GM10266 (cell line): ENCODE data around the gene CENPQ.
"Not testable (repeated sequence)": the region's sequence is repeated elsewhere in the genome, so short reads cannot be mapped to it uniquely, and the experiment has no call there.

Source experiments
- DNase-seq: peaks from one replicate; pipeline ENCODE4 v3.0.0; 2012; ENCODE audit errors: extremely low spot score
- TF ChIP-seq, protein P1 (sequence below): IDR thresholded peaks from 2 replicates; pipeline ENCODE4 v1.5.1; 2012; ENCODE audit warnings: mild to moderate bottlenecking, low read depth; ENCODE audit not compliant: control insufficient read depth, insufficient read depth; ENCODE audit errors: missing control alignments

The CENPQ gene

GRCh38 chr6:49479308-49479970, 16.3 kb downstream of the CENPQ start:
- TF ChIP-seq, protein P1, sequence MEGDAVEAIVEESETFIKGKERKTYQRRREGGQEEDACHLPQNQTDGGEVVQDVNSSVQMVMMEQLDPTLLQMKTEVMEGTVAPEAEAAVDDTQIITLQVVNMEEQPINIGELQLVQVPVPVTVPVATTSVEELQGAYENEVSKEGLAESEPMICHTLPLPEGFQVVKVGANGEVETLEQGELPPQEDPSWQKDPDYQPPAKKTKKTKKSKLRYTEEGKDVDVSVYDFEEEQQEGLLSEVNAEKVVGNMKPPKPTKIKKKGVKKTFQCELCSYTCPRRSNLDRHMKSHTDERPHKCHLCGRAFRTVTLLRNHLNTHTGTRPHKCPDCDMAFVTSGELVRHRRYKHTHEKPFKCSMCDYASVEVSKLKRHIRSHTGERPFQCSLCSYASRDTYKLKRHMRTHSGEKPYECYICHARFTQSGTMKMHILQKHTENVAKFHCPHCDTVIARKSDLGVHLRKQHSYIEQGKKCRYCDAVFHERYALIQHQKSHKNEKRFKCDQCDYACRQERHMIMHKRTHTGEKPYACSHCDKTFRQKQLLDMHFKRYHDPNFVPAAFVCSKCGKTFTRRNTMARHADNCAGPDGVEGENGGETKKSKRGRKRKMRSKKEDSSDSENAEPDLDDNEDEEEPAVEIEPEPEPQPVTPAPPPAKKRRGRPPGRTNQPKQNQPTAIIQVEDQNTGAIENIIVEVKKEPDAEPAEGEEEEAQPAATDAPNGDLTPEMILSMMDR: no peak
- DNase-seq: no peak

DNA sequence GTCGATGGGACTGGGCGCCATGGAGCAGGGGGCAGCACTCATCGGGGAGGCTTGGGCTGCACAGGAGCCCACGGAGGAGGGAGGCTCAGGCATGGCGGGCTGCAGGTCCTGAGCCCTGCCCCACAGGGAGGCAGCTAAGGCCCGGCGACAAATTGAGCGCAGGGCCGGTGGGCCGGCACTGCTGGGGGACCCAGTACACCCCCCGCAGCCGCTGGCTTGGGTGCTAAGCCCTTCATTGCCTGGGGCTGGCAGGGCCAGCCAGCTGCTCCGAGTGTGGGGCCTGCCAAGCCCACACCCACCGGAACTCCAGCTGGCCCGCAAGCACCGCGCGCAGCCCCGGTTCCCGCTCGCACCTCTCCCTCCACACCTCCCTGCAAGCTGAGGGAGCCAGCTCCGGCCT, 18.7 kb downstream of the CENPQ start:
- DNase-seq: not testable (repeated sequence)

DNA sequence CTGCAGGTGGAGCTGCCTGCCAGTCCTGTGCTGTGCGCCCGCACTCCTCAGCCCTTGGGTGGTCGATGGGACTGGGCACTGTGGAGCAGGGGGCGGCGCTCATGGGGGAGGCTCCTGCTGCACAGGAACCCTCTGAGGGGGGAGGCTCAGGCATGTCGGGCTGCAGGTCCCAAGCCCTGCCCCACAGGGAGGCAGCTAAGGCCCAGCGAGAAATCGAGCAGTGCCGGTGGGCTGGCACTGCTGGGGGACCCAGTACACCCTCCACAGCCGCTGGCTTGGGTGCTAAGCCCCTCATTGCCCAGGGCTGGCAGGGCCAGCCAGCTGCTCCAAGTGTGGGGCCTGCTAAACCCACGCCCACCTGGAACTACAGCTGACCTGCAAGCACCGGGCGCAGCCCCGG, 20.2 kb downstream of the CENPQ start:
- DNase-seq: not testable (repeated sequence)

DNA sequence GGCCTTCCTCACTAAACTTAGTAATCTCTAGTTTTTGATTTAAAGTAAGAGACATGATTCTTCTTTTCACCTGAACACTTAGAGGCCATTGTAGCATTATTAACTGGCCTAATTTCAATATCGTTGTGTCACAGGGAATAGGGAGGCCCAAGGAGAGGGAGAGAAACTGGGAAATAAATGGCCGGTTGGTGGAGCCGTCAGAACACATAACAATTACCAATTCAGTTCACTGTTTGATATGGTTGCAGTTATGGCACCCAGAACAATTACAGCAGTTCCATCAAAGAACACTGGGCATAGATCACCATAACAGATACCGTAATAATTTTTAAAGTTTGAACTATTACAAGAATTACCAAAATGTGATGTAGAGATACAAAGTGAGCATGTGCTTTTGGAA, 27.5 kb downstream of the CENPQ start:
- TF ChIP-seq, protein P1: no peak
- no peak for DNase-seq

DNA sequence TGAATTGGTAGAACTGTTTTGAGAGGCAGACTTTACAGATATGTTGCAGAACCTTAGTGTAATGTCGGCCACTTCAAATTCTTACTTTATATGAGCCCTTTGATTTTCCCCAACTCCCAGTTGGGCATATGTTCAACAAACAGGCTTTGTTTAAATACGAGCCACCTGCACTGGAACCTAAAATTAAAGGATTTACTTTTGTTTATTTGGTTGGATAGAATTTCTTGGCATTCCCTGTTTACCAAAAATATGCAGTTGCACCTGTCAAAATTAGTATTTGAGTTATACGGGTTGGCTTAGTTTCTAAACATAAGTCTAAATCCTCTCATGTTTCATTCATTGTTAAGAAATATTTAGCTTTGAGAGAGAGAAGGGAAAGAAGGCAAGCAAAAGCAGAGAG, 34.1 kb downstream of the CENPQ start:
- TF ChIP-seq, protein P1: no peak

DNA sequence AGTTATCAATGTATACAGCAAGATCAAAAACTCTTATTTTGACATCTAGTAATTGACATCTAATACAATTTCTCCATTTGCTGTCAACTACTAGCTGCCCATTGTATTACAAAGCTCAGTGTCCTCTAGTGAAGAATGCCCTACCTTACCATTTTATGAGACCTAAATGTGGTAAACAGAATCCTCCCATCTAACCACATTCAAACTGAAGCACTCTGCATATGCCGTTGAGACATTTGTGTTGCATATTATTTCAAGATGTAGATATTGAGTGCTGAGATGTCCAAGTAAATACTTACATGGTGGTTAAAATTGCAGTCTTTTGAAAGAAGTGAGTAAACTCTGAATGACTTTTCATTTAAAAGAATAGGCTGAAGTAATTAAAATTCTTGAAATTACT, 36.0 kb downstream of the CENPQ start:
- TF ChIP-seq, protein P1: no peak
- no peak for DNase-seq

More for the DNA sequence above, 34.1 kb downstream of the CENPQ start:
- no peak for DNase-seq

- TF ChIP-seq, protein P1: no peak
- no peak for DNase-seq
These were observed 36.5 kb downstream of the CENPQ start, which contains the start of gene GLYATL3 for GRCh38 chr6:49499623-49500022. GLYATL3 (plus strand) TSS chr6:49499923; CDS start chr6:49511991, 12,068 bp downstream.

GRCh38 chr6:49504666-49505065, 41.5 kb downstream of the CENPQ start:
- TF ChIP-seq, protein P1: no peak
- DNase-seq: no peak
